CD4-positive, alpha-beta T cell (primary cell): Measurements from ENCODE around the gene NPLOC4. TPM values are rescaled to one million over a fixed set of nuclear protein-coding genes. Genes with fewer than 3 reads are reported as not detected.

Experiments
- ATAC-seq: fragments of 200-7000 bp; cut with Tn5 transposase; one replicate; pipeline ENCODE4 v1.10.0; 2022; ENCODE audit warnings: mild to moderate bottlenecking; ENCODE audit not compliant: poor library complexity
- CTCF ChIA-PET: fragments of 350-600 bp; sonication (Branson Sonifier 250); formaldehyde crosslinking; loops from one replicate; lab custom pipeline; 2021; ENCODE audit warnings: antibody characterized with exemption, inconsistent platforms; lab: Charles Lee
- POLR2A ChIA-PET: fragments of 350-600 bp; sonication (Branson Sonifier 250); formaldehyde crosslinking; loops from one replicate; lab custom pipeline; 2021; ENCODE audit warnings: antibody characterized with exemption, inconsistent platforms; lab: Charles Lee
- DNase-seq, 14 experiments: peaks; one replicate each; pipeline ENCODE4 v3.0.0-alpha.2; 2013 to 2020; ENCODE audit warnings: mixed read lengths in 2 of 14
- H3K27ac ChIP-seq, 2 donors: one replicate each; pipeline versions ENCODE4 v1.5.1 to v1.7.0; 2013; ENCODE audit warnings: low read length in 2 of 2, low read depth in 1 of 2, mild to moderate bottlenecking in 1 of 2
- H3K27me3 ChIP-seq, 2 experiments: 1 replicate in 1 of 2; 2 replicates in 1 of 2; pipeline versions ENCODE4 v1.6.1 to v1.7.0; 2013; ENCODE audit warnings: low read length in 2 of 2, control low read depth in 1 of 2, mild to moderate bottlenecking in 1 of 2, moderate library complexity in 1 of 2; ENCODE audit not compliant: insufficient read depth in 2 of 2, control insufficient read depth in 1 of 2
- H3K36me3 ChIP-seq: one replicate; pipeline ENCODE4 v1.6.1; 2013; ENCODE audit warnings: low read length, control low read depth; ENCODE audit not compliant: insufficient read depth
- H3K4me1 ChIP-seq: one replicate; pipeline ENCODE4 v1.6.1; 2013; ENCODE audit warnings: low read length, control low read depth; ENCODE audit not compliant: insufficient read depth
- H3K4me3 ChIP-seq: one replicate; pipeline ENCODE4 v1.5.1; 2013; ENCODE audit warnings: mild to moderate bottlenecking, low read length, moderate library complexity
- H3K9me3 ChIP-seq, 2 experiments: 1 replicate in 1 of 2; 2 replicates in 1 of 2; pipeline versions ENCODE4 v1.6.1 to v1.7.0; 2013; ENCODE audit warnings: low read length in 2 of 2, mild to moderate bottlenecking in 2 of 2, control low read depth in 1 of 2, moderate library complexity in 1 of 2; ENCODE audit not compliant: control insufficient read depth in 1 of 2, insufficient read depth in 1 of 2
- H3K27ac Mint-ChIP-seq: one replicate; pipeline ENCODE4 v1.8.0; 2020; ENCODE audit warnings: mixed read lengths
- H3K27me3 Mint-ChIP-seq: one replicate; pipeline ENCODE4 v1.8.0; 2021; ENCODE audit warnings: mixed read lengths
- H3K36me3 Mint-ChIP-seq: one replicate; pipeline ENCODE4 v1.8.0; 2021; ENCODE audit warnings: low read depth, mixed read lengths
- H3K4me1 Mint-ChIP-seq: one replicate; pipeline ENCODE4 v1.8.0; 2021; ENCODE audit warnings: low read depth, mixed read lengths
- H3K4me3 Mint-ChIP-seq: one replicate; pipeline ENCODE4 v1.8.0; 2020; ENCODE audit warnings: mild to moderate bottlenecking, mixed read lengths
- H3K9me3 Mint-ChIP-seq: one replicate; pipeline ENCODE4 v1.8.0; 2020; ENCODE audit warnings: mixed read lengths
- CTCF ChIP-seq: fragments of 200-600 bp; IDR thresholded peaks from one replicate; pipeline ENCODE4 v1.8.0; 2022; ENCODE audit warnings: antibody characterized with exemption, mild to moderate bottlenecking
- intact Hi-C, 2 experiments: fragments of 100-400 bp; cut with DNase I in 1 of 2; cut with micrococcal nuclease in 1 of 2; formaldehyde crosslinking; loops; one replicate each; pipeline versions ENCODE4 v1.15.1 to v1.9.0; 2023 to 2025; cut with DNase I, micrococcal nuclease
- total RNA-seq, 174 experiments: library from RNA in 2 of 174; stranded (reverse) in 2 of 174; gene quantifications; one replicate each; pipeline ENCODE4 v1.2.3 and lab custom pipeline; 2021 to 2026

Gene NPLOC4
- total RNA-seq, 2 experiments from 2014 or later, result 61.0 to 62.4 TPM

- H3K27me3 Mint-ChIP-seq, result no peaks in the 10 kb centered on the region
- H3K27me3 ChIP-seq, result no peaks in the 10 kb centered on the region
- H3K4me1 ChIP-seq, result peaks cover 3% of the 10 kb centered on the region
- TF ChIP-seq CTCF, result no peak
- H3K36me3 Mint-ChIP-seq, result peaks cover 80% of the 10 kb centered on the region
- peaks cover 75% of the 10 kb centered on the region for H3K36me3 ChIP-seq
- H3K9me3 Mint-ChIP-seq, result no peaks in the 10 kb centered on the region
- DNase-seq (no peak), ATAC-seq (no peak)
- no peaks in the 10 kb centered on the region for H3K9me3 ChIP-seq
- intact Hi-C loops, result no loop called here
- H3K4me3 ChIP-seq, result no peak overlapping the region
- ChIA-PET CTCF (no interaction called here), POLR2A (no interaction called here)
- H3K4me3 Mint-ChIP-seq, result no peak overlapping the region
- H3K27ac Mint-ChIP-seq, result no peak overlapping the region
- peaks cover 6% of the 10 kb centered on the region for H3K4me1 Mint-ChIP-seq
- no peak overlapping the region for H3K27ac ChIP-seq
Measured at GRCh38 chr17:81603846-81604610, 32.9 kb downstream of the NPLOC4 start.

- H3K27me3 ChIP-seq, result no peaks in the 10 kb centered on the region
- no peak overlapping the region for H3K27ac Mint-ChIP-seq
- peak; percentile 98 for ATAC-seq
- peak in 12 of 14 experiments; percentile 10 to 80 (median 26) for DNase-seq
- POLR2A ChIA-PET, result interaction anchor here (1.0 to 1.2 kb wide), 3 partner anchors 49 to 89 kb away, joined by 4 to 6 read pairs (median 5); partner anchors contain the start of genes ACTG1 and FAAP100
- H3K9me3 ChIP-seq, result no peaks in the 10 kb centered on the region
- H3K36me3 Mint-ChIP-seq, result peaks cover 74% of the 10 kb centered on the region
- peak; percentile 84 for TF ChIP-seq CTCF
- H3K27ac ChIP-seq, result no peak overlapping the region
- H3K36me3 ChIP-seq, result peaks cover 65% of the 10 kb centered on the region
- CTCF ChIA-PET, result interaction anchor here (0.6 to 2.0 kb wide), 7 partner anchors 11 to 86 kb away, joined by 3 to 24 read pairs (median 4); no protein-coding TSS in a partner anchor
- H3K4me1 Mint-ChIP-seq, result peaks cover 6% of the 10 kb centered on the region
- H3K4me3 ChIP-seq, result no peak overlapping the region
- no peaks in the 10 kb centered on the region for H3K9me3 Mint-ChIP-seq
- intact Hi-C loops, result loop anchor here (1.0 to 2.0 kb wide), 4 partner anchors 81 to 459 kb away; no protein-coding TSS in a partner anchor
- H3K4me3 Mint-ChIP-seq, result no peak overlapping the region
- no peaks in the 10 kb centered on the region for H3K27me3 Mint-ChIP-seq
- H3K4me1 ChIP-seq, result peaks cover 3% of the 10 kb centered on the region
Measured at GRCh38 chr17:81601525-81602120, 35.3 kb downstream of the NPLOC4 start.

GRCh38 chr17:81599719-81600486, 37.0 kb downstream of the NPLOC4 start:
- ChIA-PET POLR2A (interaction anchor here (0.9 to 1.3 kb wide), 3 partner anchors 27 to 81 kb away, joined by 3 to 5 read pairs (median 3); partner anchors contain the start of gene FAAP100), CTCF (interaction anchor here (0.6 to 2.0 kb wide), 4 partner anchors 11 to 347 kb away, joined by 3 to 24 read pairs (median 3); no protein-coding TSS in a partner anchor)
- Mint-ChIP-seq H3K27ac (no peak overlapping the region), H3K4me1 (peaks cover 6% of the 10 kb centered on the region), H3K36me3 (peaks cover 70% of the 10 kb centered on the region), H3K9me3 (no peaks in the 10 kb centered on the region), H3K4me3 (no peak overlapping the region), H3K27me3 (no peaks in the 10 kb centered on the region)
- Histone ChIP-seq H3K4me1 (peaks cover 3% of the 10 kb centered on the region), H3K27ac (no peak overlapping the region), H3K27me3 (no peaks in the 10 kb centered on the region), H3K36me3 (peaks cover 73% of the 10 kb centered on the region), H3K4me3 (no peak overlapping the region), H3K9me3 (no peaks in the 10 kb centered on the region)
- no peak for TF ChIP-seq CTCF
- intact Hi-C loops, result loop anchor here in 1 of 2 experiments (2.0 kb wide), 1 partner anchor 457 kb away; no protein-coding TSS in a partner anchor
- DNase-seq (no peak), ATAC-seq (no peak)
